WTC11 (cell line): Measurements from ENCODE around the gene SENP7. TPM values are rescaled to one million over a fixed set of nuclear protein-coding genes. Genes with fewer than 3 reads are reported as not detected.

Experiments used
- ATAC-seq: fragments of 200-7000 bp; cut with Tn5 transposase; 2 replicates; pipeline ENCODE4 v1.10.0; 2021; ENCODE audit warnings: mild to moderate bottlenecking, moderate library complexity
- CTCF ChIA-PET: fragments of 300-600 bp; sonication (Branson Sonifier 250); formaldehyde crosslinking; loops from one replicate; lab custom pipeline; 2021; ENCODE audit warnings: antibody characterized with exemption; lab: Charles Lee
- POLR2A ChIA-PET: fragments of 350-600 bp; sonication (Branson Sonifier 250); formaldehyde crosslinking; loops from one replicate; lab custom pipeline; 2021; ENCODE audit warnings: antibody characterized with exemption; lab: Charles Lee
- DNase-seq: peaks from one replicate; pipeline ENCODE4 v3.0.0; 2021; ENCODE audit warnings: low spot score
- H3K27ac Mint-ChIP-seq: 2 replicates; pipeline ENCODE4 v1.8.0; 2021; ENCODE audit warnings: mixed read lengths
- H3K27me3 Mint-ChIP-seq: 2 replicates; pipeline ENCODE4 v1.8.0; 2021; ENCODE audit warnings: low read depth, mild to moderate bottlenecking, moderate library complexity, mixed read lengths
- H3K36me3 Mint-ChIP-seq: 2 replicates; pipeline ENCODE4 v1.8.0; 2021; ENCODE audit warnings: mixed read lengths
- H3K4me1 Mint-ChIP-seq: 2 replicates; pipeline ENCODE4 v1.8.0; 2022; ENCODE audit warnings: mixed read lengths
- H3K4me3 Mint-ChIP-seq: 2 replicates; pipeline ENCODE4 v1.8.0; 2021; ENCODE audit warnings: mild to moderate bottlenecking, moderate library complexity, mixed read lengths
- H3K9me3 Mint-ChIP-seq: 2 replicates; pipeline ENCODE4 v1.8.0; 2021; ENCODE audit warnings: mixed read lengths
- ETV6 ChIP-seq: sonication (generic); formaldehyde crosslinking; IDR thresholded peaks from 2 replicates; pipeline ENCODE4 v1.8.1; 2022; ENCODE audit warnings: mild to moderate bottlenecking, missing genetic modification reagents
- GRHL2 ChIP-seq: fragments of 250-450 bp; sonication (Bioruptor Pico); IDR thresholded peaks from 2 replicates; pipeline ENCODE4 v1.8.0; 2022; ENCODE audit warnings: mild to moderate bottlenecking, moderate library complexity; ENCODE audit not compliant: insufficient replicate concordance, severe bottlenecking
- HMGA2 ChIP-seq: fragments of 250-450 bp; sonication (Bioruptor Pico); IDR thresholded peaks from 2 replicates; pipeline ENCODE4 v1.4.0; 2021; ENCODE audit warnings: mild to moderate bottlenecking, moderate library complexity
- KAT7 ChIP-seq: sonication (generic); formaldehyde crosslinking; IDR thresholded peaks from 2 replicates; pipeline ENCODE4 v1.8.1; 2023; ENCODE audit warnings: missing genetic modification reagents, mild to moderate bottlenecking, borderline replicate concordance
- MXD4 ChIP-seq: fragments of 250-450 bp; sonication (Bioruptor Pico); IDR thresholded peaks from 2 replicates; pipeline ENCODE4 v1.8.0; 2021; ENCODE audit warnings: mild to moderate bottlenecking, moderate library complexity, borderline replicate concordance
- MYBL2 ChIP-seq: sonication (generic); formaldehyde crosslinking; IDR thresholded peaks from 2 replicates; pipeline ENCODE4 v1.8.1; 2023; ENCODE audit warnings: mild to moderate bottlenecking, moderate library complexity, missing genetic modification reagents
- NR1H2 ChIP-seq: sonication (generic); formaldehyde crosslinking; IDR thresholded peaks from 2 replicates; pipeline ENCODE4 v1.9.0; 2021; ENCODE audit warnings: mild to moderate bottlenecking, moderate library complexity, missing genetic modification reagents
- PRRX2 ChIP-seq: fragments of 250-450 bp; sonication (Bioruptor Pico); IDR thresholded peaks from 2 replicates; pipeline ENCODE4 v1.8.0; 2021; ENCODE audit warnings: mild to moderate bottlenecking
- RORB ChIP-seq: fragments of 250-450 bp; sonication (Bioruptor Pico); IDR thresholded peaks from 2 replicates; pipeline ENCODE4 v1.9.0; 2021; ENCODE audit warnings: mild to moderate bottlenecking
- TEAD1 ChIP-seq: sonication (generic); formaldehyde crosslinking; IDR thresholded peaks from 2 replicates; pipeline ENCODE4 v1.8.0; 2022; ENCODE audit warnings: mild to moderate bottlenecking, missing genetic modification reagents
- ZBTB21 ChIP-seq: sonication (generic); formaldehyde crosslinking; IDR thresholded peaks from 2 replicates; pipeline ENCODE4 v1.8.1; 2023; ENCODE audit warnings: mild to moderate bottlenecking, missing genetic modification reagents, borderline replicate concordance
- ZNF263 ChIP-seq: sonication (generic); formaldehyde crosslinking; IDR thresholded peaks from 2 replicates; pipeline ENCODE4 v1.8.1; 2022; ENCODE audit warnings: low read depth, mild to moderate bottlenecking, moderate library complexity, missing genetic modification reagents
- ZNF317 ChIP-seq: sonication (generic); formaldehyde crosslinking; IDR thresholded peaks from 2 replicates; pipeline ENCODE4 v1.8.1; 2023; ENCODE audit warnings: low read depth, mild to moderate bottlenecking, moderate library complexity, missing genetic modification reagents, borderline replicate concordance
- ZNF416 ChIP-seq: fragments of 250-450 bp; sonication (Bioruptor Pico); IDR thresholded peaks from 2 replicates; pipeline ENCODE4 v1.9.0; 2021; ENCODE audit warnings: mild to moderate bottlenecking, inconsistent platforms
- ZNF671 ChIP-seq: fragments of 250-450 bp; sonication (Bioruptor Pico); IDR thresholded peaks from 2 replicates; pipeline ENCODE4 v1.8.0; 2021; ENCODE audit warnings: mild to moderate bottlenecking
- total RNA-seq: library from RNA; stranded (reverse); gene quantifications from 3 replicates; pipeline ENCODE4 v1.2.3, GENCODE V29; 2021
- TF ChIP-seq, protein P1 (sequence below): sonication (generic); formaldehyde crosslinking; IDR thresholded peaks from 2 replicates; pipeline ENCODE4 v1.8.0; 2023; ENCODE audit warnings: missing genetic modification reagents
- TF ChIP-seq, protein P2 (sequence below): sonication (generic); formaldehyde crosslinking; IDR thresholded peaks from 2 replicates; pipeline ENCODE4 v1.8.0; 2022; ENCODE audit warnings: mild to moderate bottlenecking, missing genetic modification reagents
- TF ChIP-seq, protein P3 (sequence below): sonication (generic); formaldehyde crosslinking; IDR thresholded peaks from 2 replicates; pipeline ENCODE4 v1.8.0; 2023; ENCODE audit warnings: mild to moderate bottlenecking, missing genetic modification reagents
- TF ChIP-seq, protein P4 (sequence below): sonication (generic); formaldehyde crosslinking; IDR thresholded peaks from 2 replicates; pipeline ENCODE4 v1.8.1; 2023; ENCODE audit warnings: mild to moderate bottlenecking, missing genetic modification reagents
- TF ChIP-seq, protein P5 (sequence below): sonication (generic); formaldehyde crosslinking; conservative IDR thresholded peaks from 2 replicates; pipeline ENCODE4 v1.8.1; 2022; ENCODE audit warnings: mild to moderate bottlenecking, missing genetic modification reagents
- TF ChIP-seq, protein P6 (sequence below): sonication (generic); formaldehyde crosslinking; IDR thresholded peaks from 2 replicates; pipeline ENCODE4 v1.8.1; 2022; ENCODE audit warnings: missing genetic modification reagents, borderline replicate concordance
- TF ChIP-seq, protein P7 (sequence below): fragments of 250-450 bp; sonication (Bioruptor Pico); IDR thresholded peaks from 2 replicates; pipeline ENCODE4 v1.8.0; 2021; ENCODE audit warnings: mild to moderate bottlenecking
- TF ChIP-seq, protein P8 (sequence below): fragments of 250-450 bp; sonication (Bioruptor Pico); conservative IDR thresholded peaks from 2 replicates; pipeline ENCODE4 v1.9.0; 2021; ENCODE audit warnings: mild to moderate bottlenecking

The SENP7 gene
- total RNA-seq, 1 experiment from 2014 or later, result 10.5 TPM

DNA sequence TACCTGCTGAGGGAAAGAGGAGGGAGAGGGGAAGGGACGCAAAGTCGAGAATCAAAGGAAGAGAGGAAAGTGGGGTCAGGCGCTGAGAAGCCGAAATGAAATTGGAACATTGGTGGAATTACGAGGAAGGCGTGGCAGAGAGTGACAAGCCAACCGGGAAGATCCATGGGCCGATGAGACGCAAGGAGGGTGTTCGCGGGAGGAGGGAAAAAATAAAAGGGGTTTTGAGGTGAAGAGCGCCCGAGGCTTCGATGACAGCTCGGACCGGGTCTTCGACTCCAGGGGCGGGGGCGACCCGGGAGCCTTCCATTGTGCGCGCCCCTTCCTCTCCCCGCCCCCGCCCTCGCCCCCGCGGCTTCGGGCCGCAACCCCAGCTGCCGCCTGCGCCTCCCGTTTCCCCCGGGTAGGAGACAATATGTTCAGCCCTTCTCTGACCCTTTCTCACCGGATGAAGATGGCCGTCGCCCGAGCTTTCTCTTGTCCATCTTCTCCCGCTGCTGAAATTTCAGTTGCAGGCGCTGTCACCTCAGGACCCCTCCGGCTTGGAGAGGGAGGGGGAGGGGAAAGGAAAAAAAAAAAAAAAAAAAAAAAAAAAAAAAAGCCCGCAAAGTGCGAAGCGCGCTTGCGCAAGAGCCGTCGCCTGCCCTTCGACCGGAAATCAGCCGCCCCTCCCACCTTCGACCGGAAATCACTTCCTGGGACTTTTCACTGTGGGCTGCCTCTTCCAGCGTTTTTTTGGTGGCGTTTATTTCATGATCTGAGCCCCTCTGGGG is at the start of gene SENP7 (continued):
- TF ChIP-seq, protein P1, sequence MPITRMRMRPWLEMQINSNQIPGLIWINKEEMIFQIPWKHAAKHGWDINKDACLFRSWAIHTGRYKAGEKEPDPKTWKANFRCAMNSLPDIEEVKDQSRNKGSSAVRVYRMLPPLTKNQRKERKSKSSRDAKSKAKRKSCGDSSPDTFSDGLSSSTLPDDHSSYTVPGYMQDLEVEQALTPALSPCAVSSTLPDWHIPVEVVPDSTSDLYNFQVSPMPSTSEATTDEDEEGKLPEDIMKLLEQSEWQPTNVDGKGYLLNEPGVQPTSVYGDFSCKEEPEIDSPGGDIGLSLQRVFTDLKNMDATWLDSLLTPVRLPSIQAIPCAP (CRISPR knock-in tag), result no peak
- TF ChIP-seq TEAD1 (CRISPR knock-in tag) (peak; percentile 73), MXD4 (no peak), ZNF317 (CRISPR knock-in tag) (no peak), GRHL2 (CRISPR knock-in tag) (no peak), KAT7 (CRISPR knock-in tag) (no peak), PRRX2 (CRISPR knock-in tag) (no peak), HMGA2 (CRISPR knock-in tag) (no peak)
- TF ChIP-seq, protein P2, sequence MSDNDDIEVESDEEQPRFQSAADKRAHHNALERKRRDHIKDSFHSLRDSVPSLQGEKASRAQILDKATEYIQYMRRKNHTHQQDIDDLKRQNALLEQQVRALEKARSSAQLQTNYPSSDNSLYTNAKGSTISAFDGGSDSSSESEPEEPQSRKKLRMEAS (CRISPR knock-in tag), result peak; percentile 49; the same call in 1 of the 2 replicates
- TF ChIP-seq, protein P3, sequence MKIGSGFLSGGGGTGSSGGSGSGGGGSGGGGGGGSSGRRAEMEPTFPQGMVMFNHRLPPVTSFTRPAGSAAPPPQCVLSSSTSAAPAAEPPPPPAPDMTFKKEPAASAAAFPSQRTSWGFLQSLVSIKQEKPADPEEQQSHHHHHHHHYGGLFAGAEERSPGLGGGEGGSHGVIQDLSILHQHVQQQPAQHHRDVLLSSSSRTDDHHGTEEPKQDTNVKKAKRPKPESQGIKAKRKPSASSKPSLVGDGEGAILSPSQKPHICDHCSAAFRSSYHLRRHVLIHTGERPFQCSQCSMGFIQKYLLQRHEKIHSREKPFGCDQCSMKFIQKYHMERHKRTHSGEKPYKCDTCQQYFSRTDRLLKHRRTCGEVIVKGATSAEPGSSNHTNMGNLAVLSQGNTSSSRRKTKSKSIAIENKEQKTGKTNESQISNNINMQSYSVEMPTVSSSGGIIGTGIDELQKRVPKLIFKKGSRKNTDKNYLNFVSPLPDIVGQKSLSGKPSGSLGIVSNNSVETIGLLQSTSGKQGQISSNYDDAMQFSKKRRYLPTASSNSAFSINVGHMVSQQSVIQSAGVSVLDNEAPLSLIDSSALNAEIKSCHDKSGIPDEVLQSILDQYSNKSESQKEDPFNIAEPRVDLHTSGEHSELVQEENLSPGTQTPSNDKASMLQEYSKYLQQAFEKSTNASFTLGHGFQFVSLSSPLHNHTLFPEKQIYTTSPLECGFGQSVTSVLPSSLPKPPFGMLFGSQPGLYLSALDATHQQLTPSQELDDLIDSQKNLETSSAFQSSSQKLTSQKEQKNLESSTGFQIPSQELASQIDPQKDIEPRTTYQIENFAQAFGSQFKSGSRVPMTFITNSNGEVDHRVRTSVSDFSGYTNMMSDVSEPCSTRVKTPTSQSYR (CRISPR knock-in tag), result no peak
- TF ChIP-seq, protein P4, sequence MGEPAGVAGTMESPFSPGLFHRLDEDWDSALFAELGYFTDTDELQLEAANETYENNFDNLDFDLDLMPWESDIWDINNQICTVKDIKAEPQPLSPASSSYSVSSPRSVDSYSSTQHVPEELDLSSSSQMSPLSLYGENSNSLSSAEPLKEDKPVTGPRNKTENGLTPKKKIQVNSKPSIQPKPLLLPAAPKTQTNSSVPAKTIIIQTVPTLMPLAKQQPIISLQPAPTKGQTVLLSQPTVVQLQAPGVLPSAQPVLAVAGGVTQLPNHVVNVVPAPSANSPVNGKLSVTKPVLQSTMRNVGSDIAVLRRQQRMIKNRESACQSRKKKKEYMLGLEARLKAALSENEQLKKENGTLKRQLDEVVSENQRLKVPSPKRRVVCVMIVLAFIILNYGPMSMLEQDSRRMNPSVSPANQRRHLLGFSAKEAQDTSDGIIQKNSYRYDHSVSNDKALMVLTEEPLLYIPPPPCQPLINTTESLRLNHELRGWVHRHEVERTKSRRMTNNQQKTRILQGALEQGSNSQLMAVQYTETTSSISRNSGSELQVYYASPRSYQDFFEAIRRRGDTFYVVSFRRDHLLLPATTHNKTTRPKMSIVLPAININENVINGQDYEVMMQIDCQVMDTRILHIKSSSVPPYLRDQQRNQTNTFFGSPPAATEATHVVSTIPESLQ (CRISPR knock-in tag), result no peak

DNA sequence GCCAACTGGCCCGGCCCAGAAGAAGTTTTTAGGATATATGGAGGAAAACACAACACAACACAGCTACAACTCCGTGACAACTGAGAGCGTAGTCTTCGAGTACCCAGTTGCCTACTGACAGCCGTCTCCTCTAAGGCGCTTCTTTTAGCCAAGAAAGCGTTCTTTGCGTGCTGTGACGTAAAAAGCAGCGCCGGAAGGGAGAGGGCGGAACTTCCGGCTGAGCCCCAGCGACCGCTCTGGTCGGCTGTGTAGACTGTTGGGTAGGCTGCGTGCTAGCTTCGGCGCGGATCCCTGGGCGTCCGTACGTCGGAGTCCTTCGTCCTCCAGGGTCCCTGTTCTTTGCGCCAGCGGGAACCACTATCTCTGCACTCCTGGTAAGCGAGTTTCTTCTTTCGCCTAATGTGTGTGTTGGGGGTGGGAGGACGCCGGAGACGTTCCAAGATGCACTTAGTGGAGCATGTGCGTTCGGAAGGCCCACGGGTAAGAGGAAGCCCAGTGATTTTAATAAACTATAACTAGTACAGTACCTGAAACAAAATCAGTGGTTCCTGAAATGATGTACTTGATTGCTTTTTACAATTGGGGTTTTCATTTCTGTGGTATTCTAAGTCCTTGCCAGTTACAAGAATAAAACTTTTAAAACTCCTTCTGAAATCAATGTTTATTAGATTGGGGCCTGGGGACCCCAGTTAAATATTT is 48.8 kb upstream of the SENP7 start, which contains the start of gene TRMT10C:
TRMT10C (plus strand) TSS at position 239 of the 699 bp plus-strand sequence. CDS start 2,914 bp downstream, outside the sequence.
- Mint-ChIP-seq H3K27ac (peak within 1 kb of the TSS; percentile 98), H3K36me3 (peaks cover 34% of the 10 kb centered on the region), H3K27me3 (no peaks in the 10 kb centered on the region; the same call in 1 of the 2 replicates), H3K4me3 (peak within 1 kb of the TSS; percentile 96), H3K4me1 (peaks cover 20% of the 10 kb centered on the region), H3K9me3 (peaks cover 9% of the 10 kb centered on the region)
- ATAC-seq (peak; percentile 98), DNase-seq (peak; percentile 93)
- ChIA-PET POLR2A (interaction anchor here (0.9 to 2.3 kb wide), 4 partner anchors 12 to 114 kb away, joined by 3 to 9 read pairs (median 6); partner anchors contain the start of genes PCNP and SENP7), CTCF (interaction anchor here (0.6 to 2.3 kb wide), 3 partner anchors 12 to 66 kb away, joined by 3 to 18 read pairs (median 4); partner anchors contain the start of gene PCNP)
- TF ChIP-seq ZNF416 (no peak), PRRX2 (CRISPR knock-in tag) (no peak), RORB (CRISPR knock-in tag) (no peak), ZBTB21 (CRISPR knock-in tag) (peak; percentile 92; the same call in 1 of the 2 replicates), ZNF263 (no peak), TEAD1 (CRISPR knock-in tag) (0 out of 2 replicates have a peak, but pooled peaks have one; percentile 41), MYBL2 (CRISPR knock-in tag) (peak; percentile 74), ETV6 (CRISPR knock-in tag) (peak; percentile 90), NR1H2 (no peak), ZNF671 (no peak)
- TF ChIP-seq, protein P5, sequence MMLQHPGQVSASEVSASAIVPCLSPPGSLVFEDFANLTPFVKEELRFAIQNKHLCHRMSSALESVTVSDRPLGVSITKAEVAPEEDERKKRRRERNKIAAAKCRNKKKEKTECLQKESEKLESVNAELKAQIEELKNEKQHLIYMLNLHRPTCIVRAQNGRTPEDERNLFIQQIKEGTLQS, result no peak
- TF ChIP-seq, protein P6, sequence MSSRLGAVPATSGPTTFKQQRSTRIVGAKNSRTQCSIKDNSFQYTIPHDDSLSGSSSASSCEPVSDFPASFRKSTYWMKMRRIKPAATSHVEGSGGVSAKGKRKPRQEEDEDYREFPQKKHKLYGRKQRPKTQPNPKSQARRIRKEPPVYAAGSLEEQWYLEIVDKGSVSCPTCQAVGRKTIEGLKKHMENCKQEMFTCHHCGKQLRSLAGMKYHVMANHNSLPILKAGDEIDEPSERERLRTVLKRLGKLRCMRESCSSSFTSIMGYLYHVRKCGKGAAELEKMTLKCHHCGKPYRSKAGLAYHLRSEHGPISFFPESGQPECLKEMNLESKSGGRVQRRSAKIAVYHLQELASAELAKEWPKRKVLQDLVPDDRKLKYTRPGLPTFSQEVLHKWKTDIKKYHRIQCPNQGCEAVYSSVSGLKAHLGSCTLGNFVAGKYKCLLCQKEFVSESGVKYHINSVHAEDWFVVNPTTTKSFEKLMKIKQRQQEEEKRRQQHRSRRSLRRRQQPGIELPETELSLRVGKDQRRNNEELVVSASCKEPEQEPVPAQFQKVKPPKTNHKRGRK (CRISPR knock-in tag), result no peak
- TF ChIP-seq, protein P7, sequence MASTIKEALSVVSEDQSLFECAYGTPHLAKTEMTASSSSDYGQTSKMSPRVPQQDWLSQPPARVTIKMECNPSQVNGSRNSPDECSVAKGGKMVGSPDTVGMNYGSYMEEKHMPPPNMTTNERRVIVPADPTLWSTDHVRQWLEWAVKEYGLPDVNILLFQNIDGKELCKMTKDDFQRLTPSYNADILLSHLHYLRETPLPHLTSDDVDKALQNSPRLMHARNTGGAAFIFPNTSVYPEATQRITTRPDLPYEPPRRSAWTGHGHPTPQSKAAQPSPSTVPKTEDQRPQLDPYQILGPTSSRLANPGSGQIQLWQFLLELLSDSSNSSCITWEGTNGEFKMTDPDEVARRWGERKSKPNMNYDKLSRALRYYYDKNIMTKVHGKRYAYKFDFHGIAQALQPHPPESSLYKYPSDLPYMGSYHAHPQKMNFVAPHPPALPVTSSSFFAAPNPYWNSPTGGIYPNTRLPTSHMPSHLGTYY (CRISPR knock-in tag), result no peak
- TF ChIP-seq, protein P8, sequence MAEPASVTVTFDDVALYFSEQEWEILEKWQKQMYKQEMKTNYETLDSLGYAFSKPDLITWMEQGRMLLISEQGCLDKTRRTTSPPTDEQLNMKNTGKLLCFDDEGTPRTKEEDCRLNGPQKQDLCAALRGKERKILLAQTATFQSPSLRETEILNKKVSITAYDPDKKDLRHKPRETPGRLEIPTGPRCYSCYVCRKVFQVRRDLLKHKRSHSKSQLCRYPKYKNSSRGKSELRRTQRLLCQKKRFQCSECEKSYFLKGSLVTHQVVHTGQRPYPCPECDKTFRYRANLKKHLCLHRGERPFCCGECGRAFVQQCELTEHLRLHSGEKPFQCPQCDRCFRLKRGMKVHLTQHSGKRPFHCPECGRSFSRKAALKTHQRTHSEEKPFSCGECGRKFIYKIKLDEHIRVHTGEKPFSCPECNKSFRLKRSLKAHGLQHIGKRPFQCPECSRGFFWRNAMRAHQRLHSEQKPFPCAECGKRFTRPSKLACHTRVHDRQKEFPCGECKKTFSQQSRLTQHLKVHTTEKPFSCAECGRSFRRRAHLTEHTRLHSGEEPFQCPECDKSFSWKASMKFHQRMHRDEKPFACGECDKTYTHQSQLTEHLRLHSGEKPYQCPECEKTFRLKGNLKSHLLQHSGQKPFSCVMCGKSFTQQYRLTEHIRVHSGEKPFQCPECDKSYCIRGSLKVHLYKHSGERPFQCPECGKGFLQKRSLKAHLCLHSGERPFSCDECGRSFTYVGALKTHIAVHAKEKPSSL (CRISPR knock-in tag), result no peak
